ENCODE measurements around the gene ANXA10. TPM values are rescaled to one million over a fixed set of nuclear protein-coding genes. Genes with fewer than 3 reads are reported as not detected.

Gene ANXA10
- total RNA-seq, 1 experiment from 2014 or later = not detected

GRCh38 chr4:168174308-168174707, 82.0 kb downstream of the ANXA10 start:
- peaks cover 12% of the 10 kb centered on the region for H3K4me1 Mint-ChIP-seq
- TF ChIP-seq SMAD4 (CRISPR knock-in tag; IDR thresholded peaks at IDR 0.05) = no peak
- no peak for TF ChIP-seq ZBTB21 (CRISPR knock-in tag; IDR thresholded peaks at IDR 0.05; ENCODE audit: borderline replicate concordance)
- TF ChIP-seq JUN (CRISPR knock-in tag; IDR thresholded peaks at IDR 0.05) = no peak
- no peak for TF ChIP-seq RELA (CRISPR knock-in tag; IDR thresholded peaks at IDR 0.05; ENCODE audit: borderline replicate concordance)
- TF ChIP-seq, protein P1, sequence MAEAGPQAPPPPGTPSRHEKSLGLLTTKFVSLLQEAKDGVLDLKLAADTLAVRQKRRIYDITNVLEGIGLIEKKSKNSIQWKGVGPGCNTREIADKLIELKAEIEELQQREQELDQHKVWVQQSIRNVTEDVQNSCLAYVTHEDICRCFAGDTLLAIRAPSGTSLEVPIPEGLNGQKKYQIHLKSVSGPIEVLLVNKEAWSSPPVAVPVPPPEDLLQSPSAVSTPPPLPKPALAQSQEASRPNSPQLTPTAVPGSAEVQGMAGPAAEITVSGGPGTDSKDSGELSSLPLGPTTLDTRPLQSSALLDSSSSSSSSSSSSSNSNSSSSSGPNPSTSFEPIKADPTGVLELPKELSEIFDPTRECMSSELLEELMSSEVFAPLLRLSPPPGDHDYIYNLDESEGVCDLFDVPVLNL (CRISPR knock-in tag; IDR thresholded peaks at IDR 0.05; ENCODE audit: borderline replicate concordance, low read depth) = no peak
- no peak for ATAC-seq
- POLR2A ChIA-PET = no interaction called here
- H3K4me3 Mint-ChIP-seq = no peak overlapping the region
- H3K27me3 Mint-ChIP-seq (ENCODE audit: low read depth) = no peaks in the 10 kb centered on the region
- no peak overlapping the region for H3K27ac Mint-ChIP-seq
- no peak for DNase-seq (ENCODE audit: low spot score)
- no peaks in the 10 kb centered on the region for H3K36me3 Mint-ChIP-seq
- CTCF ChIA-PET = no interaction called here
- H3K9me3 Mint-ChIP-seq = no peaks in the 10 kb centered on the region

GRCh38 chr4:168177546-168178149, 85.3 kb downstream of the ANXA10 start:
- no peak for DNase-seq (ENCODE audit: low spot score)
- POLR2A ChIA-PET = no interaction called here
- Mint-ChIP-seq H3K4me1 (no peaks in the 10 kb centered on the region), H3K9me3 (no peaks in the 10 kb centered on the region), H3K27me3 (ENCODE audit: low read depth) (no peaks in the 10 kb centered on the region), H3K36me3 (no peaks in the 10 kb centered on the region), H3K4me3 (no peak overlapping the region), H3K27ac (no peak overlapping the region)
- TF ChIP-seq ZNF671 (CRISPR knock-in tag; IDR thresholded peaks at IDR 0.05) (no peak), JUN (CRISPR knock-in tag; IDR thresholded peaks at IDR 0.05) (no peak), ZNF263 (CRISPR knock-in tag; IDR thresholded peaks at IDR 0.05; ENCODE audit: low read depth) (no peak), ESRRA (CRISPR knock-in tag; IDR thresholded peaks at IDR 0.05; ENCODE audit: borderline replicate concordance) (no peak), NFYB (CRISPR knock-in tag; conservative IDR thresholded peaks at IDR 0.05; ENCODE audit: low read depth) (no peak), PRRX2 (CRISPR knock-in tag; IDR thresholded peaks at IDR 0.05) (no peak), TEAD1 (CRISPR knock-in tag; IDR thresholded peaks at IDR 0.05) (no peak), FOXJ3 (CRISPR knock-in tag; IDR thresholded peaks at IDR 0.05; ENCODE audit: borderline replicate concordance) (no peak)
- TF ChIP-seq, protein P2, sequence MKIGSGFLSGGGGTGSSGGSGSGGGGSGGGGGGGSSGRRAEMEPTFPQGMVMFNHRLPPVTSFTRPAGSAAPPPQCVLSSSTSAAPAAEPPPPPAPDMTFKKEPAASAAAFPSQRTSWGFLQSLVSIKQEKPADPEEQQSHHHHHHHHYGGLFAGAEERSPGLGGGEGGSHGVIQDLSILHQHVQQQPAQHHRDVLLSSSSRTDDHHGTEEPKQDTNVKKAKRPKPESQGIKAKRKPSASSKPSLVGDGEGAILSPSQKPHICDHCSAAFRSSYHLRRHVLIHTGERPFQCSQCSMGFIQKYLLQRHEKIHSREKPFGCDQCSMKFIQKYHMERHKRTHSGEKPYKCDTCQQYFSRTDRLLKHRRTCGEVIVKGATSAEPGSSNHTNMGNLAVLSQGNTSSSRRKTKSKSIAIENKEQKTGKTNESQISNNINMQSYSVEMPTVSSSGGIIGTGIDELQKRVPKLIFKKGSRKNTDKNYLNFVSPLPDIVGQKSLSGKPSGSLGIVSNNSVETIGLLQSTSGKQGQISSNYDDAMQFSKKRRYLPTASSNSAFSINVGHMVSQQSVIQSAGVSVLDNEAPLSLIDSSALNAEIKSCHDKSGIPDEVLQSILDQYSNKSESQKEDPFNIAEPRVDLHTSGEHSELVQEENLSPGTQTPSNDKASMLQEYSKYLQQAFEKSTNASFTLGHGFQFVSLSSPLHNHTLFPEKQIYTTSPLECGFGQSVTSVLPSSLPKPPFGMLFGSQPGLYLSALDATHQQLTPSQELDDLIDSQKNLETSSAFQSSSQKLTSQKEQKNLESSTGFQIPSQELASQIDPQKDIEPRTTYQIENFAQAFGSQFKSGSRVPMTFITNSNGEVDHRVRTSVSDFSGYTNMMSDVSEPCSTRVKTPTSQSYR (CRISPR knock-in tag; IDR thresholded peaks at IDR 0.05) = no peak
- no peak for ATAC-seq
- CTCF ChIA-PET = no interaction called here

DNA sequence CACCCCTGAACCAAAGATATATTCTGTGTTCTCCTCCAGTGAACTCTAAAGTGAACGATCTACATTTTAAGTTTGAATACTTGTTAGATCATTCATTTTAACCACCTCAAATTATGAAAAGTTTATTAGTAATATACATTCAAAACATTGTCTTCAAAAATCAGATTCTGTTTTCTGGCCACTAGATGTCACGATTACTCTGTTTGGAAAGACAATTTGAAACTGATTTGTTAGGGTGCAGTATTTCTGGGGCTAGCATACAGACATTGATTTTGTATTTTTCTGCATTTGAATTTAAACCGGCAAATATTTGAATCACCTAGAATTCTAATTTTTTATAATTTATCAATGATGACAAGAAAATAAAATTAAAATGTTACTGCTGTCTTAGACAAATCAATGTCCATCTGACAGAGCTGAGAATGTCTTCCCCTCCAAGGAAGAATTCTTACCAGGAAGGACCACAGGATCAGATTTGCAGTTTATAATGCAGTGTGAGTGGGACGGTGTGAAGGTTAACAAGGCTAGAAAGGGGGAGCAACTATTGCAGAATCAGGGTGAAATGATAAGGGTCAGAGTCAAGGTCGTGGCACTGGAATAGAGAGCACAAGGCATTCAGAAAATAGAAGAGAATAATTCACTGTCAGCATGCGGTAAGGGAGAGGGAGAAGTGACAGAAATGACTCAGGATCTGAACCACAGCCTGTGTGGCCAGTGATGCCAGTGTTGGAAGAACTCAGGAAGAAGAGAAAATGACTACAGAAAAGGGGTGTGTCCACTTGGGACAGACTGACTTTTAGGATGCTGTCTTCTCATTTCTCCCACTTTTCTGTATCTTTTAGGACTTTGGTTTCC, 91.6 kb downstream of the ANXA10 start:
- Mint-ChIP-seq H3K4me3 (no peak overlapping the region), H3K36me3 (no peaks in the 10 kb centered on the region)
- no peak for ATAC-seq
- TF ChIP-seq ESRRA (CRISPR knock-in tag; IDR thresholded peaks at IDR 0.05; ENCODE audit: borderline replicate concordance) = no peak
- TF ChIP-seq TCF7 (CRISPR knock-in tag; IDR thresholded peaks at IDR 0.05; ENCODE audit: low read depth) = no peak
- no peak for TF ChIP-seq ZNF219 (CRISPR knock-in tag; IDR thresholded peaks at IDR 0.05; ENCODE audit: borderline replicate concordance)
- TF ChIP-seq, protein P3, sequence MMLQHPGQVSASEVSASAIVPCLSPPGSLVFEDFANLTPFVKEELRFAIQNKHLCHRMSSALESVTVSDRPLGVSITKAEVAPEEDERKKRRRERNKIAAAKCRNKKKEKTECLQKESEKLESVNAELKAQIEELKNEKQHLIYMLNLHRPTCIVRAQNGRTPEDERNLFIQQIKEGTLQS (CRISPR knock-in tag; conservative IDR thresholded peaks at IDR 0.05) = no peak
- TF ChIP-seq, protein P4, sequence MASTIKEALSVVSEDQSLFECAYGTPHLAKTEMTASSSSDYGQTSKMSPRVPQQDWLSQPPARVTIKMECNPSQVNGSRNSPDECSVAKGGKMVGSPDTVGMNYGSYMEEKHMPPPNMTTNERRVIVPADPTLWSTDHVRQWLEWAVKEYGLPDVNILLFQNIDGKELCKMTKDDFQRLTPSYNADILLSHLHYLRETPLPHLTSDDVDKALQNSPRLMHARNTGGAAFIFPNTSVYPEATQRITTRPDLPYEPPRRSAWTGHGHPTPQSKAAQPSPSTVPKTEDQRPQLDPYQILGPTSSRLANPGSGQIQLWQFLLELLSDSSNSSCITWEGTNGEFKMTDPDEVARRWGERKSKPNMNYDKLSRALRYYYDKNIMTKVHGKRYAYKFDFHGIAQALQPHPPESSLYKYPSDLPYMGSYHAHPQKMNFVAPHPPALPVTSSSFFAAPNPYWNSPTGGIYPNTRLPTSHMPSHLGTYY (CRISPR knock-in tag; IDR thresholded peaks at IDR 0.05) = no peak
- TF ChIP-seq ZNF232 (CRISPR knock-in tag; IDR thresholded peaks at IDR 0.05) = no peak
- no peak for TF ChIP-seq ZNF396 (CRISPR knock-in tag; IDR thresholded peaks at IDR 0.05; ENCODE audit: borderline replicate concordance)
- TF ChIP-seq, protein P5, sequence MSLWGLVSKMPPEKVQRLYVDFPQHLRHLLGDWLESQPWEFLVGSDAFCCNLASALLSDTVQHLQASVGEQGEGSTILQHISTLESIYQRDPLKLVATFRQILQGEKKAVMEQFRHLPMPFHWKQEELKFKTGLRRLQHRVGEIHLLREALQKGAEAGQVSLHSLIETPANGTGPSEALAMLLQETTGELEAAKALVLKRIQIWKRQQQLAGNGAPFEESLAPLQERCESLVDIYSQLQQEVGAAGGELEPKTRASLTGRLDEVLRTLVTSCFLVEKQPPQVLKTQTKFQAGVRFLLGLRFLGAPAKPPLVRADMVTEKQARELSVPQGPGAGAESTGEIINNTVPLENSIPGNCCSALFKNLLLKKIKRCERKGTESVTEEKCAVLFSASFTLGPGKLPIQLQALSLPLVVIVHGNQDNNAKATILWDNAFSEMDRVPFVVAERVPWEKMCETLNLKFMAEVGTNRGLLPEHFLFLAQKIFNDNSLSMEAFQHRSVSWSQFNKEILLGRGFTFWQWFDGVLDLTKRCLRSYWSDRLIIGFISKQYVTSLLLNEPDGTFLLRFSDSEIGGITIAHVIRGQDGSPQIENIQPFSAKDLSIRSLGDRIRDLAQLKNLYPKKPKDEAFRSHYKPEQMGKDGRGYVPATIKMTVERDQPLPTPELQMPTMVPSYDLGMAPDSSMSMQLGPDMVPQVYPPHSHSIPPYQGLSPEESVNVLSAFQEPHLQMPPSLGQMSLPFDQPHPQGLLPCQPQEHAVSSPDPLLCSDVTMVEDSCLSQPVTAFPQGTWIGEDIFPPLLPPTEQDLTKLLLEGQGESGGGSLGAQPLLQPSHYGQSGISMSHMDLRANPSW (CRISPR knock-in tag; conservative IDR thresholded peaks at IDR 0.05; ENCODE audit: low read depth) = no peak
- TF ChIP-seq NR2C2 (CRISPR knock-in tag; IDR thresholded peaks at IDR 0.05) = no peak

More for the DNA sequence above, 91.6 kb downstream of the ANXA10 start:
- Mint-ChIP-seq H3K27me3 (ENCODE audit: low read depth) (no peaks in the 10 kb centered on the region), H3K9me3 (no peaks in the 10 kb centered on the region), H3K27ac (no peak overlapping the region), H3K4me1 (no peaks in the 10 kb centered on the region)
- POLR2A ChIA-PET = no interaction called here
- DNase-seq (ENCODE audit: low spot score) = no peak
- CTCF ChIA-PET = interaction anchor here (1.0 kb wide), 2 partner anchors 402 to 738 kb away, joined by 3 to 6 read pairs; no protein-coding TSS in a partner anchor

Measured in WTC11 (cell line).